Tibial nerve (tissue), 4 donors: ENCODE data around the gene SIT1. TPM values are rescaled to one million over a fixed set of nuclear protein-coding genes. Genes with fewer than 3 reads are reported as not detected.

Source experiments
- DNase-seq, 2 donors: peaks; one replicate each; pipeline ENCODE4 v3.0.0-alpha.2; 2019; ENCODE audit warnings: low spot score in 2 of 2
- H3K27ac ChIP-seq, 4 donors: fragments of 200-600 bp; sonication (generic) in 3 of 4; one replicate each; pipeline ENCODE4 v1.5.1; 2017 to 2019; ENCODE audit warnings: mild to moderate bottlenecking in 1 of 4
- H3K27me3 ChIP-seq, 2 donors: fragments of 200-600 bp; sonication (generic) in 1 of 2; one replicate each; pipeline versions ENCODE4 v1.5.1 to v1.6.0; 2017 to 2019
- H3K36me3 ChIP-seq, 3 donors: fragments of 200-600 bp; sonication (generic); one replicate each; pipeline ENCODE4 v1.5.1; 2018 to 2019
- H3K4me1 ChIP-seq, 4 donors: fragments of 200-600 bp; sonication (generic) in 3 of 4; one replicate each; pipeline ENCODE4 v1.5.1; 2017 to 2019
- H3K4me3 ChIP-seq, 4 donors: fragments of 200-600 bp; sonication (generic) in 3 of 4; one replicate each; pipeline ENCODE4 v1.5.1; 2017 to 2019; ENCODE audit warnings: mild to moderate bottlenecking in 1 of 4, moderate library complexity in 1 of 4
- H3K9me3 ChIP-seq, 4 donors: fragments of 200-600 bp; sonication (generic) in 3 of 4; one replicate each; pipeline ENCODE4 v1.5.1; 2017 to 2019
- EP300 ChIP-seq, 2 donors: sonication (generic); formaldehyde crosslinking; IDR thresholded peaks; one replicate each; pipeline ENCODE4 v1.6.1; 2017; ENCODE audit warnings: antibody characterized with exemption in 2 of 2, mild to moderate bottlenecking in 1 of 2
- POLR2A ChIP-seq, 2 donors: fragments of 450-650 bp; IDR thresholded peaks; one replicate each; pipeline ENCODE4 v1.6.1; 2017; ENCODE audit warnings: antibody characterized with exemption in 2 of 2, mild to moderate bottlenecking in 2 of 2, moderate library complexity in 2 of 2
- WGBS, 2 donors: methylation state at CpG; one replicate each; pipeline ENCODE4 v1.1.5; 2018; 5-methylcytosine and 5-hydroxymethylcytosine counted together
- total RNA-seq, 4 donors: library from RNA; depleted of rRNA; stranded (reverse); fragments of >200 nt; gene quantifications; one replicate each; pipeline ENCODE4 v1.1.0, GENCODE V29; 2016
- TF ChIP-seq, protein P1 (sequence below), 5 experiments: fragments of 200-600 bp in 3 of 5; fragments of 450-650 bp in 2 of 5; sonication (generic) in 3 of 5; IDR thresholded peaks; one replicate each; pipeline ENCODE4 v1.5.1; 2016 to 2019; ENCODE audit warnings: antibody characterized with exemption in 5 of 5, mild to moderate bottlenecking in 3 of 5, moderate library complexity in 2 of 5

Gene SIT1, protein sequence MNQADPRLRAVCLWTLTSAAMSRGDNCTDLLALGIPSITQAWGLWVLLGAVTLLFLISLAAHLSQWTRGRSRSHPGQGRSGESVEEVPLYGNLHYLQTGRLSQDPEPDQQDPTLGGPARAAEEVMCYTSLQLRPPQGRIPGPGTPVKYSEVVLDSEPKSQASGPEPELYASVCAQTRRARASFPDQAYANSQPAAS
- under 1 TPM in 1 of 4 donors, not detected in 3; 0.39 TPM for total RNA-seq

DNA sequence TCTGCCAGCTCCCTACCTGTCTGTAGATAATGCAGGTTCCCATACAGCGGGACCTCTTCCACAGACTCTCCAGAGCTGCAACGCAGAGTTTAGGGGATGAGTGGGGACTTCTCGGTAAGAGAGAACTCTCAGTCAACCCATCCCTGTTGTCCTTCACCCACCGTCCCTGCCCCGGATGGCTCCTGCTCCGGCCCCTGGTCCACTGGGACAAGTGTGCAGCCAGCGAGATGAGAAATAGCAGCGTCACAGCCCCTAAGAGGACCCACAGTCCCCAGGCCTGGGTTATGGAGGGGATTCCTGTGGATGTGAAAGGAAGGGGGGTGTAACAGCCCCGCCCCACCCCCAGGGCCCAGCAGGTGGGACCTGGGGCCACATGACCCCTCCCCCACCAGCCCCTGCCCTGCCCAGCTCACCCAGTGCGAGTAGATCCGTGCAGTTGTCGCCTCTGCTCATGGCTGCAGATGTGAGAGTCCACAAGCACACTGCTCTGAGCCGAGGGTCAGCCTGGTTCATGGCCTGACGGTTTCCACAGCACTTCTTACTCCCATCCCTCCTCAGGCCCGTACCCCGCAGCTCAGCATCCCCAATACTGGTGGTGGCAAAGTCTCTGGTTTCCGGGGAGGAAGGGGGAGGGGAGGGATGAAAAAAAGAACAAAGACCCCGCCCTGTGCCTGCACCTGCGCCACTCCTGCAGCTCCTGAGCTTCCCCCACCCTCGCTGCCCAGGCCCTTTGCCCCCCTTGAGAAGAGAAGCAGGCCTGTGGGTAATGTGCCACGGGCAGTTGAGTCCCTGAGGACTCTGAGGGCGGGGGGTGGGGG, at the start of gene SIT1:
Gene SIT1 (minus strand): TSS at position 591 of the 818 bp plus-strand sequence. CDS start 78 bp downstream, at position 513.
- Histone ChIP-seq H3K4me3 (peak within 1 kb of the TSS in 1 of 4 donors; percentile 45), H3K27ac (peak within 1 kb of the TSS in 1 of 4 donors; percentile 63)
- DNase-seq: no peak

DNA sequence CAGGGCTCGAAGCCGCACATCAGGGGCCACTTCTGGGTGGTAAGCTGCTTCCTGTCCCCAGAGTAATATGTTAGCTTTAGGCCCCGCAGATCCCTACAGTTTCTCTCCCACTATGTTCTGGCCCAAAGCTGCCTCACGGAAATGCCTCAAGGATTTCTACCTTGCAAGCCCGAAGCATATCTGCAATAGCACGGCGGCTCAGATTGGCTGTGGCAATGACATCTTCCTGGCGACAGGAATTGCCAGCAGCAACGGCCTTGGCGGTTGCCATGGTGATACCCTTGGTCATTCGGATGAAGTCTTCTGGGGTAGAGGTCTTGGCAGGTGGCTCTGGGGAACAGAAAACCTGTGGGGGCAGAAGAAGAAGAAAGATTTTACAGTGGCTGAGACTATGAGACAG, 49.3 kb upstream of the SIT1 start:
- Histone ChIP-seq H3K4me1 (peaks cover 0 to 21% (median 4%) of the 10 kb centered on the region in 4 donors), H3K27ac (no peak overlapping the region), H3K9me3 (no peaks in the 10 kb centered on the region), H3K36me3 (peaks cover 6 to 94% (median 58%) of the 10 kb centered on the region in 3 donors), H3K27me3 (no peaks in the 10 kb centered on the region), H3K4me3 (no peak overlapping the region)
- 83 to 85% methylated on average over 11 of the region's 11 CpGs for WGBS, 2 donors
- no peak for DNase-seq
- no peak for TF ChIP-seq EP300 (IDR thresholded peaks at IDR 0.05)
- TF ChIP-seq, protein P1, sequence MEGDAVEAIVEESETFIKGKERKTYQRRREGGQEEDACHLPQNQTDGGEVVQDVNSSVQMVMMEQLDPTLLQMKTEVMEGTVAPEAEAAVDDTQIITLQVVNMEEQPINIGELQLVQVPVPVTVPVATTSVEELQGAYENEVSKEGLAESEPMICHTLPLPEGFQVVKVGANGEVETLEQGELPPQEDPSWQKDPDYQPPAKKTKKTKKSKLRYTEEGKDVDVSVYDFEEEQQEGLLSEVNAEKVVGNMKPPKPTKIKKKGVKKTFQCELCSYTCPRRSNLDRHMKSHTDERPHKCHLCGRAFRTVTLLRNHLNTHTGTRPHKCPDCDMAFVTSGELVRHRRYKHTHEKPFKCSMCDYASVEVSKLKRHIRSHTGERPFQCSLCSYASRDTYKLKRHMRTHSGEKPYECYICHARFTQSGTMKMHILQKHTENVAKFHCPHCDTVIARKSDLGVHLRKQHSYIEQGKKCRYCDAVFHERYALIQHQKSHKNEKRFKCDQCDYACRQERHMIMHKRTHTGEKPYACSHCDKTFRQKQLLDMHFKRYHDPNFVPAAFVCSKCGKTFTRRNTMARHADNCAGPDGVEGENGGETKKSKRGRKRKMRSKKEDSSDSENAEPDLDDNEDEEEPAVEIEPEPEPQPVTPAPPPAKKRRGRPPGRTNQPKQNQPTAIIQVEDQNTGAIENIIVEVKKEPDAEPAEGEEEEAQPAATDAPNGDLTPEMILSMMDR (IDR thresholded peaks at IDR 0.05): no peak
- TF ChIP-seq POLR2A (IDR thresholded peaks at IDR 0.05): no peak

More for the DNA sequence above, at the start of gene SIT1:
- Histone ChIP-seq H3K27me3 (no peaks in the 10 kb centered on the region), H3K36me3 (no peaks in the 10 kb centered on the region), H3K9me3 (no peaks in the 10 kb centered on the region), H3K4me1 (peaks cover 0 to 12% (median 6%) of the 10 kb centered on the region in 4 donors)
- WGBS, 2 donors: 49 to 65% methylated on average over 19 to 21 of the region's 22 CpGs
- TF ChIP-seq, protein P1 (IDR thresholded peaks at IDR 0.05): no peak
- TF ChIP-seq POLR2A (IDR thresholded peaks at IDR 0.05) (no peak), EP300 (IDR thresholded peaks at IDR 0.05) (no peak)

DNA sequence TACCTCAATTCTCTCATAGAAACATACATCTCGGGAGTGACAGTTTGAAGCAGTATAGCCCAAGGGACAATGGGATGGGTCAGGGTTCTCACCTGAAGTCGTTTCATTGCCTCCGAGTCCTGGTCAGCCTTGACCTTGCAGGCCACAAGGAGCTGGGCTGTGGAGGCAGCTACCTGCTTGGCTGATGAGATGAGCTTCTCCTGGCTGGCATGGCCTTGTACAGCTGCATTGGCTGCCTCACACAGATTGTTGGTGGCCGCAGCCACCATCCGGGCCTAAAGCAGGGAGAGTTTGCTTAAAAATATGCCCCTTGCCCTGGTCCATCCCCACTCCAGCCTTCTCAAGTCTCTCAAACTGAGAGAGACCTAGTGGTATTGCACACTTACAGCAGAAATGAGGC, 47.5 kb upstream of the SIT1 start:
- no peak for DNase-seq
- Histone ChIP-seq H3K27me3 (no peaks in the 10 kb centered on the region), H3K4me1 (peaks cover 0 to 29% (median 4%) of the 10 kb centered on the region in 4 donors), H3K36me3 (peaks cover 0 to 76% (median 41%) of the 10 kb centered on the region in 3 donors), H3K9me3 (no peaks in the 10 kb centered on the region), H3K4me3 (no peak overlapping the region), H3K27ac (no peak overlapping the region)
- 81 to 92% methylated on average over 5 of the region's 5 CpGs for WGBS, 2 donors
- no peak for TF ChIP-seq POLR2A (IDR thresholded peaks at IDR 0.05)

DNA sequence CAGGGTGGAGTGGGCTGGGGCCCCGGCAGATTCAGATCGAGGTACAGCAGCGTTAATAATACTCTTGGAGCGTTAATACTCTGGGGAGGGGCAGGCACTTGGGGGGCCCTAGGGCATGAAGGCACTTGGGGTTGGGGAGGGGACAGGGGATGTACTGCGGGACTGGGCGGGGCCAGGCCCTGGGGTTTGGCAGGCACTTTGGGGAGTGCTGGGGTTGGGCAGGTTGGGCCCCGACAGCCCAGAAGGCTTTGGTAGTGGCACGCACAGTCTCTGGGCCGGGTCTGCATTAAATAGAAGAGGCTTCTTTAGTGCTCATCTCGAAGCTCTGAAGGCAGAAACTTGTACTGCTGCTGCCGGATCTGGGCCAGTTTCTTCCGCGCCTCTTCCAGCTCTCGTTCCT, 46.8 kb upstream of the SIT1 start:
- Histone ChIP-seq H3K36me3 (peaks cover 0 to 69% (median 33%) of the 10 kb centered on the region in 3 donors), H3K9me3 (no peaks in the 10 kb centered on the region), H3K4me3 (no peak overlapping the region), H3K27ac (peak overlapping the region in 2 of 4 donors; percentile 55 to 81), H3K4me1 (peaks cover 0 to 29% (median 4%) of the 10 kb centered on the region in 4 donors), H3K27me3 (no peaks in the 10 kb centered on the region)
- no peak for TF ChIP-seq EP300 (IDR thresholded peaks at IDR 0.05)
- TF ChIP-seq, protein P1 (IDR thresholded peaks at IDR 0.05): no peak
- TF ChIP-seq POLR2A (IDR thresholded peaks at IDR 0.05): no peak
- WGBS, 2 donors: 71 to 76% methylated on average over 14 of the region's 14 CpGs
- DNase-seq: no peak

DNA sequence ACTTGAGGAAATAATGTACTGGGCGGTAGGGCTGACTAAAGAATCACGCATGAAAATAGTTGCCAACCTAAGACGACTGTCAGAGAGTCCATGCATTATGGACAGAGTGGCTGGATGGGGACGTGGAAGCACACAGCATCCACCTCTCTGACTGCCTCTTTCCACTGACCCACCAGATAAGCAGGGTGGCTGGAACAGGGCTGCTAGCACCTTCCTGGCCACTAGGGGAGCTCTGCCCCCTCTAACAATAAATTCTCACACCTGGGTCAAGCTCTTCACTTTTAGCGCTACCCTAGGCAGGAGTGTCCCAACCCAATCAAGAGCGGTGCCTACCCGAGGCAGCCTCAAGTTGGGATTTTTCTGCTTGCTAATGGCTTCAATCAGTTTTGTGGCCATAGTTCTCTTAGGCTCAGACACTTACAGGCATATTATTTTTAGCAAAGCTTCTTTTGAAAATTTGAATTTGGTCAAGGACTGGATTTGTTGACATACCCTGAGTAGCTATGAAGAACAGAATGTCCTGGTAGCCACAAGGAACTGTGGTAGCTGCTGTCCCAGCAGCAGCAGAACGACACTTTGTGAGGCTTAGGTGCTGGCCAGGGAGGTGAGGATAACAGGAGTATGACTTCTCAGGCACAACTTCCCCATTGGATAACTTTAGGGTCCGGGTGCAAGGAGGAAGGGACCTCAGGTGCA, 45.9 kb upstream of the SIT1 start:
- no peak for TF ChIP-seq POLR2A (IDR thresholded peaks at IDR 0.05)
- TF ChIP-seq, protein P1 (IDR thresholded peaks at IDR 0.05): peak; percentile 75 to 89 (median 82)
- peak in 1 of 2 donors; percentile 38 for TF ChIP-seq EP300 (IDR thresholded peaks at IDR 0.05)
- 41 to 48% methylated on average over 9 of the region's 9 CpGs for WGBS, 2 donors
- Histone ChIP-seq H3K36me3 (peaks cover 0 to 60% (median 32%) of the 10 kb centered on the region in 3 donors), H3K4me3 (no peak overlapping the region), H3K4me1 (peaks cover 0 to 33% (median 4%) of the 10 kb centered on the region in 4 donors), H3K27me3 (no peaks in the 10 kb centered on the region), H3K9me3 (no peaks in the 10 kb centered on the region), H3K27ac (peak overlapping the region in 3 of 4 donors; percentile 32 to 81 (median 55))
- peak; percentile 40 to 60 for DNase-seq
